ENCODE measurements around the gene C20orf202.

The C20orf202 gene

GRCh38 chr20:1202762-1203504 is at the start of gene C20orf202:
TSS of gene C20orf202 (plus strand) at chr20:1203454. CDS start at chr20:1203586, 132 bp downstream.
- no peak for DNase-seq (ENCODE audit: low read depth)

GRCh38 chr20:1154226-1154625 is 49.0 kb upstream of the C20orf202 start:
- DNase-seq (ENCODE audit: low read depth), result no peak

- DNase-seq (ENCODE audit: low read depth), result no peak
Measured at GRCh38 chr20:1154691-1155090, 48.6 kb upstream of the C20orf202 start.

- no peak for DNase-seq (ENCODE audit: low read depth)
Measured at GRCh38 chr20:1155342-1155741, 47.9 kb upstream of the C20orf202 start.

- DNase-seq (ENCODE audit: low read depth), result no peak
Measured at GRCh38 chr20:1160496-1160895, 42.8 kb upstream of the C20orf202 start.

- DNase-seq (ENCODE audit: low read depth), result no peak
Measured at GRCh38 chr20:1160991-1161390, 42.3 kb upstream of the C20orf202 start.

GRCh38 chr20:1163105-1163504 is 40.1 kb upstream of the C20orf202 start:
- DNase-seq (ENCODE audit: low read depth), result no peak

DNA sequence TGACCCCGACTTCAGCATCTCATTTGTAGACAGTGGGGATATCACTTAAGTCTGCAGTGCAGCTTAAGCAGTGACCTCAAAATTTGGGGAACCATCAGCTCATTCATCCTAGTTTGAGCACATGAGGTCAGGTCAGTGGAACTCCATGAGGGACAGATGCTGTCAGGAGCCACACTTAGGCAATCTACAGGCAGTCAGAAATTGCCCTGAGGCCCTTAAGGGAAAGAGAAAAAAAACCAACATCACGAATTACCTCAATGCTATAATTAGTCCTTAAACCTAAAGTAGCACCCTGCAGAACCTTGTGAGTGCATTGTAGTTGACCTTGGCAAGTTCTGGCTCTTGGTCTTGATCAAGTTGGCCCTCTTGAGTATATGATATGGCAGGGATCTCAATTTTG is 39.6 kb upstream of the C20orf202 start:
- no peak for DNase-seq (ENCODE audit: low read depth)

DNA sequence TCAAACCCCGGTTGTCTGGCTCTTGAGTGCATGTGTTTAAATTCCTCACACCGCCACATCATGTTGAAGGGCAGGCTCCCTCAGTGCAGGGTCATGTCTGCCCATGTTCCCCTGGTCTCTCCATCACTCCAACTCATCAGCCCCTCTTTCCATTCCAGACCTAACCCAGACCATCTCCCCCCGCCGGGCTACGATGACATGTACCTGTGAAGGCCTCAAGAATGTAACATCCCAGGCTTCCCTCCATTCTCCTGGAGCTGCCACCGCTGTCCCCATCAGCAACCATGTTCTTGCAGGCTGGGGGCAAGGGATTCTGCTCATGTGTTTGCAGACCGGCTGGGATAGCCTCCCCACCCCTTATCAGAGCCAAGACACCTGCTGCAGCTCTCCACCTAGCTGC is 38.4 kb upstream of the C20orf202 start:
- DNase-seq (ENCODE audit: low read depth), result no peak

- no peak for DNase-seq (ENCODE audit: low read depth)
Measured at GRCh38 chr20:1165521-1165920, 37.7 kb upstream of the C20orf202 start.

DNA sequence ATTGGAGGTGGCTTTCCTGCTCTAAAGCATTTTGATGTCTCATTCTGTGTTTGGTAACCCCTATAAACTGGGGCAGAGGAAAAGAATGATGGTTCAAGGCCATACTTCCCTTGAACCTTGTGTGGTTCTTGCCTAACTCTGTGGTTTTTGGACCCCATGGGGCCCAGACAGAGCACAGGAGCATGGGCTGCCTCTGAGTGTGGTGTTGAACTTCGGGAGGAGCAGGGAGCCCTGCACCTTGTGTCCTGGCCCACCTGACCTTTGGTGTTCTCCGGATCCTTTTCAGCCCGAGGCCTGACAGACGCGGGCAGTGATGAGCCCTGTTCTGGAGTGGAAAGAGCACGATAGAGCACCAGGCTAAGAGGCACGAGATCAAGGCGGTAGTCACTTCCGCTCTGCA is 37.3 kb upstream of the C20orf202 start:
- DNase-seq (ENCODE audit: low read depth), result no peak

DNA sequence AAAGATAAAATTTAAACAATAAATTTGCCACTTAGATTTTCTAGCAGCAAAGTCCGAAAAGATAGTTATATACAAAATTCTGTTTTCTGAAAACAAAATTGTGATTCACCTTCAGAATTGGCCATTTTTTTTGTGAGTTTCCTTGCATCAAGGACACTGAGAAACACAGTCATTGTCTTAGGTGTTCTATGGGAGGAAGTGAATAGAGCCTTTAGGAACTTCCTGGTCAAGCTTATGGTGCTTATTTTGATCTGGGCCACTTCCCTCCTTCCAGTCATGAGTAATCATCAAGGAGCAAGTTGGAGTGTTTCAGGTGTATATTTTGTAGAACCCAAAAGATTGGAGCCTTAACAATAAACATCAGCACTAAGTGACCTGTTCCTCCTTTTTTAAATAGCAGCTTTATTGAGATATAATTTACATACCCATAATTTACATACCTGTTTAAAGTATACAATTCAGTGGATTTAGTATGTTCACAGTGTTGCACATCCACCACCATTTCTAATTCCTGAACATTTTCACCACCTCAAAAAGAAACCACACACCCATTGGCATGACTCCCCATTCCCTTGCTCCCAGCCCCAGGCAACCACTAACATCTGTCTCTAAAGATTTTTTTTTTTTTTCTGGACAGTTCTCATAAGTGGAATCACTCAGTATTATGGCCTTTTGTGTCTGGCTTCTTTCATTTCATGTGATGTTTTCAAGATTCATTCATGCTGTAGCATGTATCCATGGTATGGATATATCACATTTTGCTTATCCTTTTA is 36.1 kb upstream of the C20orf202 start:
- DNase-seq (ENCODE audit: low read depth), result no peak

DNA sequence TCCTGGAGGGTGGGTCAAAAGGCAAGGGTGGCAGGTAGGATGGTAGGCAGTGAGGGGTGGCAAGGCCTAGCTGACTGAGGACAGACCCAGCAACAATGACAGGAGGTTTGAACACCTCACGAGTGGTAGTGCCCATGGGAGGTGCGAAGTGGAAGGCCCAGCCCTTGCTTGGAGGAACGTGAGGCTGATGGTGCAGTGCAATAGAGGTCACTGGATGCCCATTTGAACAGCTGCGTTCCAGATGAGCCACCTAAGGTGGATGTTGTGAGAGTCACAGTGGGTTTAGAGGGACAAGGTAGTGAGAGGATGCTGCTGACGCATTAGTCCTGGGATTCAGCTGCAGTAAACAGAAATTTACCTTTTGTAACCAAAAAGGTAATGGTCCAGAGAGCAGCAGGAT is 34.0 kb upstream of the C20orf202 start:
- DNase-seq (ENCODE audit: low read depth), result no peak

- DNase-seq (ENCODE audit: low read depth), result no peak
Measured at GRCh38 chr20:1171461-1172093, 31.7 kb upstream of the C20orf202 start.

DNA sequence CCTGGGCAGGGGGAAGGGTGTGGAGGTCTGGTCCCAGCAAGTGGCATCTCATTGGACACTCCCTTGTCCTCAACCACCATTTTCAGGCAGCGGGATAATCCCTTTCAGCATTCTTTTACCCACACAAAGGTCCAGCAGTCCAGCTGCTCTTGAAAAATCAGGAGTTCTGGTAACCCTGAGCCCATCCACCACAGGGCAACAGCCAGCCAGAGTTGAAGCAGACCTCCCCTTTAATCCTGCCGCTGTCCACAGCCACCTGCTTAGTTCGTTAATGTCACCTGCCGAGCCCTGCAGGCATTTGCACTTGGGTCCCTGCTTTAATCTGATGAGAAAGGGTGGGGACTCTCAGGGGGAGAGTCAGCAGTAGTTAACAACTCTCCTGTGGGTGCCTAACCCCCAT is 29.6 kb upstream of the C20orf202 start:
- DNase-seq (ENCODE audit: low read depth), result no peak

DNA sequence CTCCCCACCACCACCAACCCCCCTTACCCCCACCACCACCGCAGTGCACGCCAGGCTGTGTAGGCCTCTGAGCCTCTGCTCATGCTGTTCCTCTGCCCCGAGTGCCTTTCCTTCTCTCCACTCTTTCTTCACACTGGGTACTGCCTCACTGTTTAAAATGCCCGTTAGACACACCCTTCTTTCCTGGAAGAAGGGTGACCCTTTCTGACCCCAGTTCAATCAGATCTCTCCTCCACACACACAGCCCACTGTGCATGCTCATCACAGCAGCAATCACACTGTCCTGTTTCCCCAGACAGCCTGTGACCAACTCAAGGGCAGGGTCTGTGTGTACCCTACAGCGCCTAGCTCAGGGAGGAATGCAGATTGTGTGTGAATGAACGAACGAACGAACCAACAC is 28.5 kb upstream of the C20orf202 start:
- no peak for DNase-seq (ENCODE audit: low read depth)

DNA sequence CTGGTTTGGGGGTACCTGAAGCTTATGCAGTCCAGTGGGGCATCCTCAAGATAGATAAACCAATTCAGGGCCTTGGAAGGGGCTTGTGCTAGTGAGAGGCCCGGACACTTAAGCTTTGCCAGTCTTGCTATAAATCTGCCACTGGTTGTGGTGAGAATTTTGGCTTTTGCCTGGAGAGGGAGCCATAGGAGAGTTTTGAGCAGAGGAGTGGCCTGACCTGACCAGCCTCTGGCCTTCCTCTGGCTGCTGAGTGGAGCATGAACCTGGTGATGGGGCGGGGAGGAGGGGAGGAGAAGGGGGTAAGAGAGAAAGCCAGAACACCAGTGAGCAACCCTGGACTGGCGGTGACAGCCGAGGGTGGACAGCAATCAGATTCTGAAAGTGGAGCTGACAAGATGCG is 25.6 kb upstream of the C20orf202 start:
- DNase-seq (ENCODE audit: low read depth), result no peak

DNA sequence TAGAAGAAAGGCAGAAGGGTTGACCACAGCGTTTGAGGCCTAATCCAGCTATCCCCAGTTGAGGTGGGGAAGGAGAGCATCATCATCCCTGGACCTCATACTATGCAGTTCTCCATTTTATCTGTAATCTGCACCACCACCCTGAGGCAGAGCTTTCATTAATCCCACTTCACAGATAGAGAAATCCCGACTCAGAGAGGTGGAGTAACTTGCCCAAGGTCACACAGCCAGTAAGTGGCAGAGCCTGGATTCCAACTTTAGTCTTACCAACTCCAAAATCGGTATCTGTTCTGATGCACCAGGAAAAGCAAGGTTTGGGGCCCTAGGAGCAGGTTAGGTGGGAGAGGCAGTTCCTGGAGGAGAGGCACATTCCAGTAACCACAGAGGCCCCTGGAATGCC is 25.2 kb upstream of the C20orf202 start:
- DNase-seq (ENCODE audit: low read depth), result no peak

- DNase-seq (ENCODE audit: low read depth), result no peak
Measured at GRCh38 chr20:1178623-1179022, 24.6 kb upstream of the C20orf202 start.

DNA sequence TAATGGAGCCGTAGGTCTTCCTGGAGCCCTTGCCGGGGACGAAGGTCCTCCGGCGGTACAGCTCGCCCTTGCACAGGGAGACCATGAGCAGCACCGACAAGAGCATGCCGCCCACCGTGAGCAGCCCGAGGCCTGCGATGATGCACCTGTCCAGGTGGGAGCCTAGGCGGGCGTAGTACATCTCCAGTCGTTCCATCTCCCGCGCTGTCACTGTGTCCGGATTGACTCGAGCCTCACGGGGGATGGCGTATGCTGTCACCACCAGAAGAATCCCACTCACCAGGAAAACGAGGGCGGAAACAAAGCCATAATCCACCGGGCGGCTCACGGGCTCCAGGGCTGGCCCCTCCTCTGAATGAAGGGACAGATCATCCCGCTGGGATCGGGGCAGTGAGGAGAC is 22.3 kb upstream of the C20orf202 start:
- DNase-seq (ENCODE audit: low read depth), result no peak

- no peak for DNase-seq (ENCODE audit: low read depth)
Measured at GRCh38 chr20:1182106-1182505, 21.1 kb upstream of the C20orf202 start.

- no peak for DNase-seq (ENCODE audit: low read depth)
Measured at GRCh38 chr20:1183153-1183552, 20.1 kb upstream of the C20orf202 start.

GRCh38 chr20:1184260-1184637 is 19.0 kb upstream of the C20orf202 start:
- DNase-seq (ENCODE audit: low read depth), result no peak
